ENCODE results near the gene SEM1.
"Not testable (repeated sequence)": the region's sequence is repeated elsewhere in the genome, so short reads cannot be mapped to it uniquely, and the experiment has no call there.

The SEM1 gene

DNA sequence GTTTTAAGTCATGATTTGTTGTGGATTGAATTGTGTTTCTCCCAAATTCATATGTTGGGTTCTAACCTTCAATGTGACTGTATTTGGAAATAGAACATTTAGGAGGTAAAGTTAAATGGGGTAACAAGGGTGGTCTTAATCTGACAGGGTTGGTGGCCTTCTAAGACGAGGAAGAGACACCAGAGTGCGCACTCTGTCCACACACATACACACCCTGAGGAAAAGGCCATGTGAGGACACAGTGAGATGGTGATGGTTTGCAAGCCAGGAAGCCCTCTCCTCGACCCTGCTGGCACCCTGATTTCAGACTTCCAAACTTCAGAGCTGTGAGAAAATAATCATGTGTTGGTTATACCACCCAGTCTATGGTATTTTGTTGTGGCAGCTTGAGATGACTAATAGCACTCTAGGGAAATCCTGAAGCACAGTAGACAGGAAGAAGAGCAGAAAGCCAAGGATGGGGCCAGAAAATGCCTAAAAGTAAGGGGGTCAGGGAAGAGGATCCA is 28.0 kb upstream of the SEM1 start:
- no CpG with 5 or more reads among the region's 3 CpGs for WGBS (ENCODE audit: insufficient coverage)
- no peak for DNase-seq
- CTCF ChIA-PET = no interaction called here
- Histone ChIP-seq H3K36me3 (ENCODE audit: control insufficient read depth in 4 of 4, insufficient read depth in 4 of 4, low read length in 3 of 4) (no peaks in the 10 kb centered on the region), H3K27ac (ENCODE audit: insufficient read depth in 1 of 2, low read depth in 1 of 2, low read length in 2 of 2, poor library complexity in 1 of 2, severe bottlenecking in 2 of 2) (no peak overlapping the region), H3K4me3 (ENCODE audit: control insufficient read depth in 1 of 7, extremely low read depth in 1 of 7, insufficient read depth in 4 of 7, low read depth in 2 of 7, low read length in 6 of 7) (no peak overlapping the region), H3K9me3 (ENCODE audit: control extremely low read depth in 1 of 5, control insufficient read depth in 4 of 5, insufficient read depth in 2 of 5, low read depth in 1 of 5, low read length in 4 of 5) (no peaks in the 10 kb centered on the region), H3K27me3 (replicated peaks in 2 of 5; ENCODE audit: control insufficient read depth in 4 of 5, insufficient read depth in 5 of 5, low read length in 4 of 5) (peaks cover 2 to 14% (median 8%) of the 10 kb centered on the region in 5 experiments), H3K4me1 (ENCODE audit: control extremely low read depth in 1 of 4, control insufficient read depth in 4 of 4, insufficient read depth in 4 of 4, low read length in 3 of 4) (no peaks in the 10 kb centered on the region)
- POLR2A ChIA-PET = no interaction called here

GRCh38 chr7:96734343-96734742 is 24.7 kb upstream of the SEM1 start:
- 100% methylated on average over 2 of the region's 2 CpGs for WGBS (ENCODE audit: insufficient coverage)
- no peaks in the 10 kb centered on the region for H3K36me3 ChIP-seq (ENCODE audit: control insufficient read depth in 4 of 4, insufficient read depth in 4 of 4, low read length in 3 of 4)
- peaks cover 0 to 14% (median 2%) of the 10 kb centered on the region in 5 experiments for H3K27me3 ChIP-seq (replicated peaks in 2 of 5; ENCODE audit: control insufficient read depth in 4 of 5, insufficient read depth in 5 of 5, low read length in 4 of 5)
- H3K4me1 ChIP-seq (ENCODE audit: control extremely low read depth in 1 of 4, control insufficient read depth in 4 of 4, insufficient read depth in 4 of 4, low read length in 3 of 4) = no peaks in the 10 kb centered on the region
- no peak overlapping the region for H3K4me3 ChIP-seq (ENCODE audit: control insufficient read depth in 1 of 7, extremely low read depth in 1 of 7, insufficient read depth in 4 of 7, low read depth in 2 of 7, low read length in 6 of 7)
- ChIA-PET CTCF (no interaction called here), POLR2A (interaction anchor here (0.6 kb wide), 1 partner anchor 827 kb away, joined by 3 read pairs; no protein-coding TSS in a partner anchor)
- no peak for DNase-seq
- H3K9me3 ChIP-seq (ENCODE audit: control extremely low read depth in 1 of 5, control insufficient read depth in 4 of 5, insufficient read depth in 2 of 5, low read depth in 1 of 5, low read length in 4 of 5) = no peaks in the 10 kb centered on the region
- no peak overlapping the region for H3K27ac ChIP-seq (ENCODE audit: insufficient read depth in 1 of 2, low read depth in 1 of 2, low read length in 2 of 2, poor library complexity in 1 of 2, severe bottlenecking in 2 of 2)

GRCh38 chr7:96729820-96730219 is 20.2 kb upstream of the SEM1 start:
- Histone ChIP-seq H3K4me1 (ENCODE audit: control extremely low read depth in 1 of 4, control insufficient read depth in 4 of 4, insufficient read depth in 4 of 4, low read length in 3 of 4) (no peaks in the 10 kb centered on the region), H3K27ac (ENCODE audit: insufficient read depth in 1 of 2, low read depth in 1 of 2, low read length in 2 of 2, poor library complexity in 1 of 2, severe bottlenecking in 2 of 2) (no peak overlapping the region), H3K36me3 (ENCODE audit: control insufficient read depth in 4 of 4, insufficient read depth in 4 of 4, low read length in 3 of 4) (no peaks in the 10 kb centered on the region), H3K4me3 (ENCODE audit: control insufficient read depth in 1 of 7, extremely low read depth in 1 of 7, insufficient read depth in 4 of 7, low read depth in 2 of 7, low read length in 6 of 7) (no peak overlapping the region), H3K9me3 (ENCODE audit: control extremely low read depth in 1 of 5, control insufficient read depth in 4 of 5, insufficient read depth in 2 of 5, low read depth in 1 of 5, low read length in 4 of 5) (no peaks in the 10 kb centered on the region), H3K27me3 (replicated peaks in 2 of 5; ENCODE audit: control insufficient read depth in 4 of 5, insufficient read depth in 5 of 5, low read length in 4 of 5) (peaks cover 0 to 2% (median 0%) of the 10 kb centered on the region in 5 experiments)
- ChIA-PET CTCF (no interaction called here), POLR2A (no interaction called here)
- 43% methylated on average over 1 of the region's 2 CpGs for WGBS (ENCODE audit: insufficient coverage)
- no peak for DNase-seq

GRCh38 chr7:96728139-96728538 is 18.5 kb upstream of the SEM1 start:
- Histone ChIP-seq H3K36me3 (ENCODE audit: control insufficient read depth in 4 of 4, insufficient read depth in 4 of 4, low read length in 3 of 4) (no peaks in the 10 kb centered on the region), H3K4me3 (ENCODE audit: control insufficient read depth in 1 of 7, extremely low read depth in 1 of 7, insufficient read depth in 4 of 7, low read depth in 2 of 7, low read length in 6 of 7) (no peak overlapping the region), H3K27me3 (replicated peaks in 2 of 5; ENCODE audit: control insufficient read depth in 4 of 5, insufficient read depth in 5 of 5, low read length in 4 of 5) (no peaks in the 10 kb centered on the region), H3K4me1 (ENCODE audit: control extremely low read depth in 1 of 4, control insufficient read depth in 4 of 4, insufficient read depth in 4 of 4, low read length in 3 of 4) (no peaks in the 10 kb centered on the region), H3K27ac (ENCODE audit: insufficient read depth in 1 of 2, low read depth in 1 of 2, low read length in 2 of 2, poor library complexity in 1 of 2, severe bottlenecking in 2 of 2) (no peak overlapping the region), H3K9me3 (ENCODE audit: control extremely low read depth in 1 of 5, control insufficient read depth in 4 of 5, insufficient read depth in 2 of 5, low read depth in 1 of 5, low read length in 4 of 5) (no peaks in the 10 kb centered on the region)
- no peak for DNase-seq
- CTCF ChIA-PET = no interaction called here
- 100% methylated on average over 2 of the region's 4 CpGs for WGBS (ENCODE audit: insufficient coverage)
- POLR2A ChIA-PET = no interaction called here

DNA sequence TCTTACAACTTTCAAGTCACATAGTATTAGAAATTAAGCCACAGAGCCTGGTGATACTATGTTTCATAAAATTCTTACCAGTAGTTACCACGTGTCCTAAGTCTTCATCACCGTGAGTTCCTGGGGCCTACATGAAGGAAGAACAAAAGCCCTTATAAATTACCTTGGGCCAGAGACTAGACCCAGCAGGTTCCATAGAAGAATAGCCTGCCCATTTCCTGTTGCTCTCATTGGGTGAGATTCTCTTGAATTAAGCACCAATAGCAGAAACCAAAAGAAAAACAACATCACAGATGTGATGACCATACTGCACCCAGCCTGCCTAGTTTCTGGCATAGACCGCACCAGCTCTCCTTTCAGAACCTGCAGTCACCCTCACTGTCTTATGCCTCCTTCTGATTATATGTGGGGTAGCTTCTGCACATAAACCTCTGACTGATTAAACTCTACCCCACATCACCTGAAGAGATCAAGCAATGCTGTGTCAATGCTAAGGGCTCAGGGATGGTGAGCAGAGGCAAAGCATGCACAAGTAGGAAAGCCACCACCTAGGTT is 18.0 kb upstream of the SEM1 start:
- H3K36me3 ChIP-seq (ENCODE audit: control insufficient read depth in 4 of 4, insufficient read depth in 4 of 4, low read length in 3 of 4) = no peaks in the 10 kb centered on the region
- no peak overlapping the region for H3K27ac ChIP-seq (ENCODE audit: insufficient read depth in 1 of 2, low read depth in 1 of 2, low read length in 2 of 2, poor library complexity in 1 of 2, severe bottlenecking in 2 of 2)
- H3K4me3 ChIP-seq (ENCODE audit: control insufficient read depth in 1 of 7, extremely low read depth in 1 of 7, insufficient read depth in 4 of 7, low read depth in 2 of 7, low read length in 6 of 7) = no peak overlapping the region

GRCh38 chr7:96723622-96724021 is 14.0 kb upstream of the SEM1 start:
- Histone ChIP-seq H3K4me3 (ENCODE audit: control insufficient read depth in 1 of 7, extremely low read depth in 1 of 7, insufficient read depth in 4 of 7, low read depth in 2 of 7, low read length in 6 of 7) (no peak overlapping the region), H3K27me3 (replicated peaks in 2 of 5; ENCODE audit: control insufficient read depth in 4 of 5, insufficient read depth in 5 of 5, low read length in 4 of 5) (peaks cover 0 to 3% (median 0%) of the 10 kb centered on the region in 5 experiments), H3K36me3 (ENCODE audit: control insufficient read depth in 4 of 4, insufficient read depth in 4 of 4, low read length in 3 of 4) (no peaks in the 10 kb centered on the region), H3K4me1 (ENCODE audit: control extremely low read depth in 1 of 4, control insufficient read depth in 4 of 4, insufficient read depth in 4 of 4, low read length in 3 of 4) (no peaks in the 10 kb centered on the region), H3K9me3 (ENCODE audit: control extremely low read depth in 1 of 5, control insufficient read depth in 4 of 5, insufficient read depth in 2 of 5, low read depth in 1 of 5, low read length in 4 of 5) (no peaks in the 10 kb centered on the region), H3K27ac (ENCODE audit: insufficient read depth in 1 of 2, low read depth in 1 of 2, low read length in 2 of 2, poor library complexity in 1 of 2, severe bottlenecking in 2 of 2) (no peak overlapping the region)
- peak in 2 of 3 donors; percentile 33 to 48 for DNase-seq
- ChIA-PET CTCF (no interaction called here), POLR2A (no interaction called here)
- 64% methylated on average over 3 of the region's 4 CpGs for WGBS (ENCODE audit: insufficient coverage)

More for the DNA sequence above, 18.0 kb upstream of the SEM1 start:
- 100% methylated on average over 2 of the region's 3 CpGs for WGBS (ENCODE audit: insufficient coverage)
- Histone ChIP-seq H3K27me3 (replicated peaks in 2 of 5; ENCODE audit: control insufficient read depth in 4 of 5, insufficient read depth in 5 of 5, low read length in 4 of 5) (no peaks in the 10 kb centered on the region), H3K4me1 (ENCODE audit: control extremely low read depth in 1 of 4, control insufficient read depth in 4 of 4, insufficient read depth in 4 of 4, low read length in 3 of 4) (no peaks in the 10 kb centered on the region), H3K9me3 (ENCODE audit: control extremely low read depth in 1 of 5, control insufficient read depth in 4 of 5, insufficient read depth in 2 of 5, low read depth in 1 of 5, low read length in 4 of 5) (no peaks in the 10 kb centered on the region)
- DNase-seq = no peak
- ChIA-PET POLR2A (no interaction called here), CTCF (no interaction called here)

DNA sequence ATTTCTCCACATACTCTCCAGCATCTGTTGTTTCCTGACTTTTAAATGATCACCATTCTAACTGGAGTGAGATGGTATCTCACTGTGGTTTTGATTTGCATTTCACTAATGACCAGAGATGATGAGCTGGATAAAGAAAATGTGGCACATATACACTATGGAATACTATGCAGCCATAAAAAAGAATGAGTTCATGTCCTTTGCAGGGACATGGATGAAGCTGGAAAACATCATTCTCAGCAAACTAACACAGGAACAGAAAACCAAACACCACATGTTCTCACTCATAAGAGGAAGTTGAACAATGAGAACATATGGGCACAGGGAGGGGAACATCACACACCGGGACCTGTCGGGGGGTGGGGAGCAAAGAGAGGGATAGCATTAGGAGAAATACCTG is 13.3 kb upstream of the SEM1 start:
- H3K4me1 ChIP-seq (ENCODE audit: control extremely low read depth in 1 of 4, control insufficient read depth in 4 of 4, insufficient read depth in 4 of 4, low read length in 3 of 4); POLR2A ChIA-PET; CTCF ChIA-PET; H3K27me3 ChIP-seq (replicated peaks in 2 of 5; ENCODE audit: control insufficient read depth in 4 of 5, insufficient read depth in 5 of 5, low read length in 4 of 5); H3K27ac ChIP-seq (ENCODE audit: insufficient read depth in 1 of 2, low read depth in 1 of 2, low read length in 2 of 2, poor library complexity in 1 of 2, severe bottlenecking in 2 of 2); H3K4me3 ChIP-seq (ENCODE audit: control insufficient read depth in 1 of 7, extremely low read depth in 1 of 7, insufficient read depth in 4 of 7, low read depth in 2 of 7, low read length in 6 of 7); DNase-seq; H3K9me3 ChIP-seq (ENCODE audit: control extremely low read depth in 1 of 5, control insufficient read depth in 4 of 5, insufficient read depth in 2 of 5, low read depth in 1 of 5, low read length in 4 of 5); H3K36me3 ChIP-seq (ENCODE audit: control insufficient read depth in 4 of 4, insufficient read depth in 4 of 4, low read length in 3 of 4): not testable (repeated sequence)
- no CpG with 5 or more reads among the region's 2 CpGs for WGBS (ENCODE audit: insufficient coverage)

All from common myeloid progenitor, CD34-positive (primary cell).